Measurements from ENCODE around the gene ITPK1.

Gene ITPK1

DNA sequence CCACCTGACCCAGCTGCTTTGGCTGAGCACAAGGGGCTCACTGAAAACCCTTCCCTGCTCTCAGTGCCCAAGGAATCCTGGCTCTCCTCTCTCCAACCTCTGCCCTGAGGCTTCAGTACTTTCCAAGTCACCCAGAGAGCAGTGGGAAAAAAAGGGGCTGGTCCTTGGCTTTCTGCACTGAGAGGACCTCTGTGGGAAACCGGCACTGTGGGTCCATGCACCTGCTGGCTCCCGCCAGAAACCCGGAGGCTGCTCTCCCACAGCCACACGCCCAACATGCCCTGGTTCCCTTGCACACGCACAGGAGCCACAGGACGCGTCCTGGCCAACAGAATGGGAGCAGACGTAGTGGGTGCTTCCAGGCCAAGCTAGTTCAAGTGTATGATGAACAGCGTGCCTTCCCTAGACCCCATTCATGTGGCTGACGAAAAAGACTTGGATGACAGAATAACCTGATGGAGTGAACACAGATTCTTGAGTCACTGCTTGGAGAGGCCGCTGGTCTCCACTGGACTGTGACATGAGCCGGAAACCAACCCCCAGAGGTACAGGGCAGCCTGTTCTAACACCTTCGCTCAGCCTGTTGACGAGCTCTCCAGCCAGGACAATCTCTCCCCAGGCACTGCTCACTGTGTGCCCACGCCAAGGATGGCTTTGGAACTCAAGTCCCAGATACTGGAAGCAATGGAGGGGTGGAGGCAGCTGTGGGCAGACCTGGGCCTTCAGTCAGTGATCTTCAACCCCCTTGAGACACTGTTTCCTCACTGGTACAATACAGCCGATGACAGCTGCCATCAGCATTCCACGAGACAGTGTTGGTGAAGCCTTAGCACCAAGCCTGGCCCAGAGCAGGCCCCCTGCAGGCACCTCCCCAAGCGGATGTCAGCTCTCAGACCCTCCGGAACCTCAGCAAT, 87.7 kb downstream of the ITPK1 start:
- TF ChIP-seq, protein P1, sequence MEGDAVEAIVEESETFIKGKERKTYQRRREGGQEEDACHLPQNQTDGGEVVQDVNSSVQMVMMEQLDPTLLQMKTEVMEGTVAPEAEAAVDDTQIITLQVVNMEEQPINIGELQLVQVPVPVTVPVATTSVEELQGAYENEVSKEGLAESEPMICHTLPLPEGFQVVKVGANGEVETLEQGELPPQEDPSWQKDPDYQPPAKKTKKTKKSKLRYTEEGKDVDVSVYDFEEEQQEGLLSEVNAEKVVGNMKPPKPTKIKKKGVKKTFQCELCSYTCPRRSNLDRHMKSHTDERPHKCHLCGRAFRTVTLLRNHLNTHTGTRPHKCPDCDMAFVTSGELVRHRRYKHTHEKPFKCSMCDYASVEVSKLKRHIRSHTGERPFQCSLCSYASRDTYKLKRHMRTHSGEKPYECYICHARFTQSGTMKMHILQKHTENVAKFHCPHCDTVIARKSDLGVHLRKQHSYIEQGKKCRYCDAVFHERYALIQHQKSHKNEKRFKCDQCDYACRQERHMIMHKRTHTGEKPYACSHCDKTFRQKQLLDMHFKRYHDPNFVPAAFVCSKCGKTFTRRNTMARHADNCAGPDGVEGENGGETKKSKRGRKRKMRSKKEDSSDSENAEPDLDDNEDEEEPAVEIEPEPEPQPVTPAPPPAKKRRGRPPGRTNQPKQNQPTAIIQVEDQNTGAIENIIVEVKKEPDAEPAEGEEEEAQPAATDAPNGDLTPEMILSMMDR (IDR thresholded peaks at IDR 0.05; ENCODE audit: low read length, missing control alignments): no peak
- no peak overlapping the region for H3K4me3 ChIP-seq (replicated peaks; ENCODE audit: low read depth, low read length)
- DNase-seq (ENCODE audit: low read depth): no peak

DNA sequence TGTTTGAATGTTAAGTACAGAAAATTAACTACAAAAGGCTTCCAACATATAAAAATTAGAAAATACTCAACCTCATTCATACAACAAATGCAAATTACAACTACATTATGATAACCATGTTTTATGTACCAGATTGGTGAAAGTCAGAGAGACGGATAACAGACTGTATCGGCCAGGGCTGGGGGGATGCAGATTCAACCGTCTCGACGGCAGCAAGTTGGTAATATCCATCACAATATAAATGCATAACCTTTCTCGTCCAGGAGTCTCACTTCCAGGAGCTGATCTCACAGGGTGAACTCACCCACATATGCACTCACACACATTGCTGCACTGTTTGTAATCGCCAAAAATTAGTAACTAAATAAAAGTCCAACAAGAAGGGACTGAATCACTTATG, 89.4 kb downstream of the ITPK1 start:
- no peak for DNase-seq (ENCODE audit: low read depth)
- TF ChIP-seq, protein P1 (IDR thresholded peaks at IDR 0.05; ENCODE audit: low read length, missing control alignments): no peak
- no peak overlapping the region for H3K4me3 ChIP-seq (replicated peaks; ENCODE audit: low read depth, low read length)

DNA sequence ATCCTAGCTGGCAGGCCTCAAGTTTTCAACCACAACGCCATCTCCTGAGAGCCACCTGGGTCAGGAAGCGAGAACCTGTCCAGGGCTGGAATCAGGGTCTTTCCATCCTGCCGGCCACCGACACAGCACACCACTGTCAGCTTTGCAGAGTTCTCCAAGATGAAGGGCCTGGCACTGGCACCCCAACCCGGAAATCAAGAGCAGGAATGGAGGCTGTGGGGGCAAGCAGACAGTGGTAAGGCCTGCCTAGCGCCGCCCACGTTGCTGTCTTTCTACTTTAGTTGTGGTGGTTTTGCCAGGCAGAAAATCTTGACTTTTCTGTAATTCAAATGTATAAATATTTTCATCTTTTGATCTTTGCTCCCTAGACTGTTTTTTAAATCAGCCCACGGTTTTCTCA, 90.7 kb downstream of the ITPK1 start:
- DNase-seq (ENCODE audit: low read depth): no peak
- H3K4me3 ChIP-seq (replicated peaks; ENCODE audit: low read depth, low read length): no peak overlapping the region
- TF ChIP-seq, protein P1 (IDR thresholded peaks at IDR 0.05; ENCODE audit: low read length, missing control alignments): no peak

DNA sequence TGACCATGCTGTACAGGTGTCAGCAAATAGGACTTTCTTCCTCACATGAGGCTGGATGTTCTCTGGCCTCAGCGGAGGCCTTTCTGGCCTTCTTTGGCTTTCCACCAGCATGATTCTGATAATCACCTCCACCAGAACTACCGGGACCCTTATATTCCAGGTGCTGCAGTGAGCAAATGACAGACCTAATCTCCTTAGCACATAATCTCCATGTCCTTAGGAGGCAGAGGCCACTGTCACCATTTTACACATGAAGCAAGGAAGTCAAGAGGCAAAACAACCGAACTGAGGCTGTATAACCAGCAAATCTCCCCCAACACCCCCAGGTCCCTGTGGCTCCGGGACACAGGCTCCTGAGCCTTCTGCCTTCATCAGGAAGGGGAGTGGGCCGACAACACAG, 91.2 kb downstream of the ITPK1 start:
- no peak overlapping the region for H3K4me3 ChIP-seq (replicated peaks; ENCODE audit: low read depth, low read length)
- TF ChIP-seq, protein P1 (IDR thresholded peaks at IDR 0.05; ENCODE audit: low read length, missing control alignments): no peak
- no peak for DNase-seq (ENCODE audit: low read depth)

DNA sequence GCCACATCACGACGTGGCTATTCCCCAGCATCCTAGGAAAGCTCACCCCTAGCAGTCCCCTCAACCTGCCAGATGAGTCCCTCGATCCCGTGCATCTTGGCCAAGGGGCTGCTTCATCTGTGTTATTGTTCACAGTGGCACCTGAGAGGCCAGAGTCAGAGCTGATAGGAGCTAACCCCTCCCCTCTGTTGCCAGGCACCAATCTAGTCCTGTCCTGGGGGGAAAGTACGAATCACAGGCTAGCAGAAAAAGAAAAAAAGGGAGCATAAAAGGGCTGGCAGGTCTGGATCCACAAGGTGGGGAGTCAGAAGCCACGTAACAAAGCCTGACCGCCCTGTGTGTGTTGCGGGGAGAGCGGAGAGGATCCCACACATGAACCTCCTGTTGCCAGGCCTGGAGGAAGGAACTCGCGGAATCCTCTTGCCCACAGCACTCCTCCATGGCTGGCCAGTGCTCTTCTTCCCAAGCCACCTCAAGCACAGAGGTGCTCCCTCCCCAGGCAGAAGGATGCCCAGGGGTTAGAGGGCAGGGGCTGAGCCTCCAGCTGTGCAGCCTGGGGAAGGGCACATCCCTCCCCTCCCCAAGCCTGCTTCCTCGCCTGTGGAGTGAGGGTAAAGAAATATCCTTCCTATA, 91.8 kb downstream of the ITPK1 start:
- TF ChIP-seq, protein P1 (IDR thresholded peaks at IDR 0.05; ENCODE audit: low read length, missing control alignments): no peak
- H3K4me3 ChIP-seq (replicated peaks; ENCODE audit: low read depth, low read length): no peak overlapping the region
- no peak for DNase-seq (ENCODE audit: low read depth)

DNA sequence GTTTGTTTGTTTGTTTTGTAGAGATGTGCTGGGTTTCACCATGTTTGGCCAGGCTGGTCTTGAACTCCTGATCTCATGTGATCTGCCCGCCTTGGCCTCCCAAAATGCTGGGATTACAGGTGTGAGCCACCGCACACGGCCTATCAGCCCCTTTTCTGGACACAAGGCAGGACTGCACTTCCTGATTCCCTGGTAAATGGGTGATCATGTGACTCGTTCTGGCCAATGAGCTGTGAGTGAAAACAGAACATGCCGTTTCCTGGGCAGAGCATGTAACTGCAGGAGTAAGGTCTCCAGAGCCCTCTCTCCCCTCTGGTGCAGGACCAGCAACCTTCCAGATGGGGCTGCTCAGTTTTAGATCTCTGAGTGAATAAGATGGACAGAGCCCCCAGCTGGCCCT, 92.7 kb downstream of the ITPK1 start:
- DNase-seq (ENCODE audit: low read depth): no peak
- TF ChIP-seq, protein P1 (IDR thresholded peaks at IDR 0.05; ENCODE audit: low read length, missing control alignments): no peak
- no peak overlapping the region for H3K4me3 ChIP-seq (replicated peaks; ENCODE audit: low read depth, low read length)

Measured in fibroblast of pulmonary artery (primary cell).